ENCODE measurements around the gene METAP1. TPM values are rescaled to one million over a fixed set of nuclear protein-coding genes. Genes with fewer than 3 reads are reported as not detected.

METAP1 gene
- polyA plus RNA-seq, 2 of the 4 experiments (the other 2 are of a cell fraction), result 68.2 to 106 TPM

DNA sequence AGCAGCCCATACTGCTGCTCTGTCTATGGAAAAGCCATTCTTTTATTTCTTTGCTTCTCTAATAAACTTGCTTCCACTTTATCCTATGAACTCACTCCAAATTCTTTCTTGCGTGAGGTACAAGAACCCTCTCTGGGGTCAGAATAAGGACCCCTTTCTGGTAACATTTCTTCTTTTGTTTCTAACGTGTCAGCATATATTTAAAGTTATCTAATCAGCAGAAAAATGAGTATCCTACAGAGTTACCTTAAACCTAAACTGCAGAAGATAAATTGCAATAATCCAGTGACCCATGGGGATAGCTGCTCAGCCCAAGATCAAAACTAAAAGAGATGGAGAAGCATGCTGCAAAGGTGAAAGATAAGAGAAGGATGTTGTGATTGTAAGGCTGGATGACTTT is 89.1 kb downstream of the METAP1 start:
- ChIA-PET POLR2A (no interaction called here), CTCF (no interaction called here)
- Histone ChIP-seq H3K4me1 (peaks cover 7% of the 10 kb centered on the region), H3K9me3 (no peaks in the 10 kb centered on the region), H3K4me3 (no peak overlapping the region), H3K4me2 (no peak overlapping the region), H3K27ac (no peak overlapping the region)
- DNase-seq (ENCODE audit: low read depth in 1 of 2, low spot score in 1 of 2) (no peak), ATAC-seq (no peak), FAIRE-seq (no peak)
- TF ChIP-seq JUNB (IDR thresholded peaks at IDR 0.05), result no peak
- TF ChIP-seq SREBF2 (IDR thresholded peaks at IDR 0.05), result no peak
- no peak for TF ChIP-seq HOXA7 (CRISPR knock-in tag; IDR thresholded peaks at IDR 0.05)
- TF ChIP-seq FOSB (CRISPR knock-in tag; IDR thresholded peaks at IDR 0.05), result no peak
- no peak for TF ChIP-seq RARB (CRISPR knock-in tag; IDR thresholded peaks at IDR 0.05)
- peak; percentile 75 for TF ChIP-seq MAFK (IDR thresholded peaks at IDR 0.05; ENCODE audit: partially characterized antibody)
- no peak for TF ChIP-seq RFX5 (IDR thresholded peaks at IDR 0.05)
- 96% methylated on average over 2 of the region's 2 CpGs for WGBS (ENCODE audit: missing lambda C conversion rate)

DNA sequence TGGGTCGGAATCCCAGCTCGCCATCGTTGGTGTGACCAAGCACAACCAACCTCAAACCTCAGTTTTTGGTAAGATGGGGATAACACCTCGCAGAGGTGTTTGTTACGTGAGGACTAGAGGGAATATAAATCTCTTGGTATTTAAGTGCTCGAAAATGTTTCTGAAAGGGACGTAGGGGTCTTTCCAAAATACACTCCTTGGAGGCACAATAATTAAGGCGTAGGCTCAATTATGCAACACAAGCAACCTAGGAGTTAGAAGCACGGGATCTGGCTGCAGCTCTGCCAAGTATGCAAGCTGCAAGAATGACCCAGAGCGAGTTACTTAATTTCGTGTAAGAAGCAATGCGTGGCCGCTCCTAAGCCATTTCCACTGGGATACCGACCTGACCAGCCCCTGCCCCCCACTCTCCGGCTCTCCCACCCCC is 92.5 kb downstream of the METAP1 start:
- H3K27ac ChIP-seq, result peak overlapping the region; percentile 93 to 99
- ATAC-seq (peak; percentile 65 to 72), FAIRE-seq (no peak), DNase-seq (ENCODE audit: low read depth in 1 of 2, low spot score in 1 of 2) (peak; percentile 32 to 52)
- POLR2A ChIA-PET, result interaction anchor here (0.6 to 2.8 kb wide), 11 partner anchors 8 to 945 kb away, joined by 3 to 35 read pairs (median 5); partner anchors contain the start of genes EIF4E, METAP1, RAP1GDS1 and STPG2
- CTCF ChIA-PET, result interaction anchor here (0.7 kb wide), 1 partner anchor 93 kb away, joined by 3 read pairs; the partner anchor contains the start of gene METAP1
- TF ChIP-seq BHLHE40 (IDR thresholded peaks at IDR 0.05; ENCODE audit: low read depth, low read length), result 0 out of 2 replicates have a peak, but pooled peaks have one; percentile 18
- TF ChIP-seq, protein P1, sequence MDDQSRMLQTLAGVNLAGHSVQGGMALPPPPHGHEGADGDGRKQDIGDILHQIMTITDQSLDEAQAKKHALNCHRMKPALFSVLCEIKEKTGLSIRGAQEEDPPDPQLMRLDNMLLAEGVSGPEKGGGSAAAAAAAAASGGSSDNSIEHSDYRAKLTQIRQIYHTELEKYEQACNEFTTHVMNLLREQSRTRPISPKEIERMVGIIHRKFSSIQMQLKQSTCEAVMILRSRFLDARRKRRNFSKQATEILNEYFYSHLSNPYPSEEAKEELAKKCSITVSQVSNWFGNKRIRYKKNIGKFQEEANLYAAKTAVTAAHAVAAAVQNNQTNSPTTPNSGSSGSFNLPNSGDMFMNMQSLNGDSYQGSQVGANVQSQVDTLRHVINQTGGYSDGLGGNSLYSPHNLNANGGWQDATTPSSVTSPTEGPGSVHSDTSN (IDR thresholded peaks at IDR 0.05), result no peak
- H3K4me3 ChIP-seq, result peak overlapping the region; percentile 95
- WGBS (ENCODE audit: missing lambda C conversion rate), result 4% methylated on average over 13 of the region's 15 CpGs
- peaks cover 16% of the 10 kb centered on the region for H3K4me1 ChIP-seq
- no peaks in the 10 kb centered on the region for H3K9me3 ChIP-seq
- H3K4me2 ChIP-seq, result peak overlapping the region; percentile 77

- Histone ChIP-seq H3K4me3 (peak within 1 kb of the TSS; percentile 95), H3K27ac (peak within 1 kb of the TSS; percentile 93 to 99), H3K4me1 (peaks cover 16% of the 10 kb centered on the region), H3K4me2 (peak within 1 kb of the TSS; percentile 87), H3K9me3 (no peaks in the 10 kb centered on the region)
- CTCF ChIA-PET, result interaction anchor here (0.7 to 1.1 kb wide), 3 partner anchors 93 to 317 kb away, joined by 3 to 6 read pairs (median 4); partner anchors contain the start of gene METAP1
- peak; percentile 74 to 81 for DNase-seq (ENCODE audit: low read depth in 1 of 2, low spot score in 1 of 2)
- peak; percentile 96 for ATAC-seq
- POLR2A ChIA-PET, result interaction anchor here (0.6 to 2.8 kb wide), 13 partner anchors 9 to 945 kb away, joined by 3 to 35 read pairs (median 4); partner anchors contain the start of genes EIF4E, METAP1, RAP1GDS1 and STPG2
- 2% methylated on average over 10 of the region's 53 CpGs for WGBS (ENCODE audit: missing lambda C conversion rate)
- FAIRE-seq, result no peak
- TF ChIP-seq GATA3 (IDR thresholded peaks at IDR 0.05; ENCODE audit: borderline replicate concordance) (no peak), CEBPB (IDR thresholded peaks at IDR 0.05) (no peak), HOXB5 (CRISPR knock-in tag; IDR thresholded peaks at IDR 0.05) (no peak), ZC3H11A (IDR thresholded peaks at IDR 0.05) (no peak), KDM1A (IDR thresholded peaks at IDR 0.05; ENCODE audit: low read depth) (no peak), JUN (IDR thresholded peaks at IDR 0.05) (peak in 1 of 2 experiments; percentile 81; a peak in 3 of 5 replicates), ZSCAN20 (CRISPR knock-in tag; IDR thresholded peaks at IDR 0.05) (no peak), CBX2 (IDR thresholded peaks at IDR 0.05; ENCODE audit: borderline replicate concordance, low read depth) (no peak), TP53 (CRISPR knock-in tag; IDR thresholded peaks at IDR 0.05) (no peak), TFCP2L1 (CRISPR knock-in tag; IDR thresholded peaks at IDR 0.05) (no peak), EHMT2 (IDR thresholded peaks at IDR 0.05; ENCODE audit: low read depth) (no peak), EHF (CRISPR knock-in tag; IDR thresholded peaks at IDR 0.05) (no peak), HOXB13 (CRISPR knock-in tag; IDR thresholded peaks at IDR 0.05; ENCODE audit: low read depth) (no peak), ZFP36 (IDR thresholded peaks at IDR 0.05; ENCODE audit: borderline replicate concordance, partially characterized antibody) (no peak), PHF8 (IDR thresholded peaks at IDR 0.05; ENCODE audit: borderline replicate concordance, low read depth) (peak; percentile 55; the same call in 1 of the 2 replicates), HOXA7 (CRISPR knock-in tag; IDR thresholded peaks at IDR 0.05) (no peak), EP300 (IDR thresholded peaks at IDR 0.05) (no peak), ZNF302 (CRISPR knock-in tag; IDR thresholded peaks at IDR 0.05) (no peak), CBX8 (IDR thresholded peaks at IDR 0.05) (no peak), NFE2L2 (conservative IDR thresholded peaks at IDR 0.05; ENCODE audit: low read length) (no peak)
- TF ChIP-seq, protein P2, sequence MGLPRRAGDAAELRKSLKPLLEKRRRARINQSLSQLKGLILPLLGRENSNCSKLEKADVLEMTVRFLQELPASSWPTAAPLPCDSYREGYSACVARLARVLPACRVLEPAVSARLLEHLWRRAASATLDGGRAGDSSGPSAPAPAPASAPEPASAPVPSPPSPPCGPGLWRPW (IDR thresholded peaks at IDR 0.05), result no peak
- TF ChIP-seq, protein P3, sequence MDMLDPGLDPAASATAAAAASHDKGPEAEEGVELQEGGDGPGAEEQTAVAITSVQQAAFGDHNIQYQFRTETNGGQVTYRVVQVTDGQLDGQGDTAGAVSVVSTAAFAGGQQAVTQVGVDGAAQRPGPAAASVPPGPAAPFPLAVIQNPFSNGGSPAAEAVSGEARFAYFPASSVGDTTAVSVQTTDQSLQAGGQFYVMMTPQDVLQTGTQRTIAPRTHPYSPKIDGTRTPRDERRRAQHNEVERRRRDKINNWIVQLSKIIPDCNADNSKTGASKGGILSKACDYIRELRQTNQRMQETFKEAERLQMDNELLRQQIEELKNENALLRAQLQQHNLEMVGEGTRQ (IDR thresholded peaks at IDR 0.05), result no peak
- TF ChIP-seq, protein P1 (IDR thresholded peaks at IDR 0.05), result no peak
Observed at GRCh38 chr4:99088481-99089365, 93.2 kb downstream of the METAP1 start, which contains the start of gene ADH5. TSS of gene ADH5 (minus strand) at chr4:99088788. CDS start at chr4:99088700, 88 bp downstream.

All from A549 (cell line).